ENCODE results near the gene KRTAP1-1.

Gene KRTAP1-1

DNA sequence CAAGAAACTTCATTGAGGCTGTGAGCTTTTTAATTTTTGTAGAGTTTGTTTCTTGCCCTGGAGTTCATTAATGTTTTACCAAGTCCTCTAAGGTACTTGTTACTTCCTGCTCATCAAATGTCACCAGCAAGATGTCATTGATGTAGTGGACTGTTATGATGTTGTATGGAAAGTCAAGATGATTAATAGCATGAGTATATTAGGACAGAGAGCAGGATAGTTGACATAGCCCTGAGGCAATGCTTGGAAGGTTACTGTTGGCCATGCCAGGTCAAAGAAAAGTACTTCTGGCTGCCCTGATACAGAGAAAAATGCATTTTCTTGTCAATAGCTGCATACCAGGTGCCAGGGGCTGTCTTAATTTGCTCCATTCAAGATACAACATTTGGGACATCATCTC lies 20.9 kb downstream of the KRTAP1-1 start:
- no peaks in the 10 kb centered on the region for H3K27me3 ChIP-seq (ENCODE audit: control insufficient read depth, low read length)
- no peaks in the 10 kb centered on the region for H3K9me3 ChIP-seq (ENCODE audit: control insufficient read depth, insufficient read depth, low read length)
- no peak overlapping the region for H3K4me3 ChIP-seq (ENCODE audit: low read length)
- no peak overlapping the region for H3K4me2 ChIP-seq (ENCODE audit: low read length)
- H3K27ac ChIP-seq (ENCODE audit: low read depth, low read length) = no peak overlapping the region
- no peaks in the 10 kb centered on the region for H3K36me3 ChIP-seq (ENCODE audit: control insufficient read depth, low read length)
- no peaks in the 10 kb centered on the region for H3K79me2 ChIP-seq (ENCODE audit: control insufficient read depth, low read length)
- no peaks in the 10 kb centered on the region for H4K20me1 ChIP-seq (ENCODE audit: control insufficient read depth, insufficient read depth, low read depth, low read length)
- H3K4me1 ChIP-seq (ENCODE audit: control insufficient read depth, low read length) = no peaks in the 10 kb centered on the region
- H3K9me2 ChIP-seq (replicated peaks; ENCODE audit: control insufficient read depth, low read length) = no peaks in the 10 kb centered on the region
- no peaks in the 10 kb centered on the region for H3F3A ChIP-seq (ENCODE audit: control insufficient read depth, insufficient read depth)
- TF ChIP-seq, protein P1, sequence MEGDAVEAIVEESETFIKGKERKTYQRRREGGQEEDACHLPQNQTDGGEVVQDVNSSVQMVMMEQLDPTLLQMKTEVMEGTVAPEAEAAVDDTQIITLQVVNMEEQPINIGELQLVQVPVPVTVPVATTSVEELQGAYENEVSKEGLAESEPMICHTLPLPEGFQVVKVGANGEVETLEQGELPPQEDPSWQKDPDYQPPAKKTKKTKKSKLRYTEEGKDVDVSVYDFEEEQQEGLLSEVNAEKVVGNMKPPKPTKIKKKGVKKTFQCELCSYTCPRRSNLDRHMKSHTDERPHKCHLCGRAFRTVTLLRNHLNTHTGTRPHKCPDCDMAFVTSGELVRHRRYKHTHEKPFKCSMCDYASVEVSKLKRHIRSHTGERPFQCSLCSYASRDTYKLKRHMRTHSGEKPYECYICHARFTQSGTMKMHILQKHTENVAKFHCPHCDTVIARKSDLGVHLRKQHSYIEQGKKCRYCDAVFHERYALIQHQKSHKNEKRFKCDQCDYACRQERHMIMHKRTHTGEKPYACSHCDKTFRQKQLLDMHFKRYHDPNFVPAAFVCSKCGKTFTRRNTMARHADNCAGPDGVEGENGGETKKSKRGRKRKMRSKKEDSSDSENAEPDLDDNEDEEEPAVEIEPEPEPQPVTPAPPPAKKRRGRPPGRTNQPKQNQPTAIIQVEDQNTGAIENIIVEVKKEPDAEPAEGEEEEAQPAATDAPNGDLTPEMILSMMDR (IDR thresholded peaks at IDR 0.05; ENCODE audit: low read depth, low read length, poor library complexity, severe bottlenecking) = no peak
- no peak for TF ChIP-seq EZH2phosphoT487 (IDR thresholded peaks at IDR 0.05; ENCODE audit: borderline replicate concordance, low read length)

DNA sequence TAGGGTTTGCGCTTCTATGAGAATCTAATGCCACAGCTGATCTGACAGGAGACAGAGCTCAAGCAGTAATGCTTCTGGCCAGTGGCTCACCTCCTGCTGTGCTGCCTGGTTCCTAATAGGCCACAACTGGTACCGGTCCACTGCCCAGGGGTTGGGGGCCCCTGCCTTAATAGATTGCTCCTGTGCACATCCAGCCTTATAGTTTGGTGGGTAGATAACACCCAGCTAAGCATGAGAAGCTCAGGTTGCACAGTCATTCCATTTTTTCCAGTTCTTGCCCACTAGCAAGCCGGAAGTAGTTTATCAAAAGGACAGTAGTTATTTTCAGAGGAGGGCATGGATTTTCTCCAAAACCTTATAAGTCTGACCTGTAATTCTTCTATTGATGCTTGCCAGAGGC lies 21.8 kb downstream of the KRTAP1-1 start:
- Histone ChIP-seq H3K36me3 (ENCODE audit: control insufficient read depth, low read length) (no peaks in the 10 kb centered on the region), H3K27me3 (ENCODE audit: control insufficient read depth, low read length) (no peaks in the 10 kb centered on the region), H3K9me2 (replicated peaks; ENCODE audit: control insufficient read depth, low read length) (no peaks in the 10 kb centered on the region), H3K9me3 (ENCODE audit: control insufficient read depth, insufficient read depth, low read length) (no peaks in the 10 kb centered on the region), H3K4me2 (ENCODE audit: low read length) (no peak overlapping the region), H3K79me2 (ENCODE audit: control insufficient read depth, low read length) (no peaks in the 10 kb centered on the region), H3K27ac (ENCODE audit: low read depth, low read length) (no peak overlapping the region), H3F3A (ENCODE audit: control insufficient read depth, insufficient read depth) (no peaks in the 10 kb centered on the region), H3K4me3 (ENCODE audit: low read length) (no peak overlapping the region), H3K4me1 (ENCODE audit: control insufficient read depth, low read length) (no peaks in the 10 kb centered on the region), H4K20me1 (ENCODE audit: control insufficient read depth, insufficient read depth, low read depth, low read length) (no peaks in the 10 kb centered on the region)
- TF ChIP-seq, protein P1 (IDR thresholded peaks at IDR 0.05; ENCODE audit: low read depth, low read length, poor library complexity, severe bottlenecking) = no peak

DNA sequence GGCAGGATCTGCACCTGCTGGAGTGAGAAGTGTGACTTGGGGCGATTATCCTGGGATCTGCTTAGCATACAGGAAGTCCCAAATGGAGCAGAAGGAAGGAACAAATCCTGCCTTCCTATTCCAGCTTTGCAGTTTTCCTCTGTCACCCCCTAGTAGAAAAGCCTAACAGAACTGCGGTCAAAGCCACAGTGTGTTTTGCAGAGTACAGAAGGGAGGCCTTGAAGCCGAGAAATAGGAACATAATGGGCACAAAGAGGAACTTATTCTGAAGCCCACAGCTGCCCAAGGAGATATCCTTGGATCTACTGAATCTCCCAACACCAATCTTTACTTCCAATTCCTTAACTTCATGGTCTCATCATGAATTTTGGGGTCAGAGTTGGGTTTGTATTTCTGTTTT lies 22.7 kb downstream of the KRTAP1-1 start:
- Histone ChIP-seq H3K79me2 (ENCODE audit: control insufficient read depth, low read length) (no peaks in the 10 kb centered on the region), H3F3A (ENCODE audit: control insufficient read depth, insufficient read depth) (no peaks in the 10 kb centered on the region), H3K4me2 (ENCODE audit: low read length) (no peak overlapping the region), H3K9me2 (replicated peaks; ENCODE audit: control insufficient read depth, low read length) (no peaks in the 10 kb centered on the region), H3K27me3 (ENCODE audit: control insufficient read depth, low read length) (no peaks in the 10 kb centered on the region), H4K20me1 (ENCODE audit: control insufficient read depth, insufficient read depth, low read depth, low read length) (no peaks in the 10 kb centered on the region), H3K4me3 (ENCODE audit: low read length) (no peak overlapping the region), H3K27ac (ENCODE audit: low read depth, low read length) (no peak overlapping the region), H3K9me3 (ENCODE audit: control insufficient read depth, insufficient read depth, low read length) (no peaks in the 10 kb centered on the region), H3K4me1 (ENCODE audit: control insufficient read depth, low read length) (no peaks in the 10 kb centered on the region), H3K36me3 (ENCODE audit: control insufficient read depth, low read length) (no peaks in the 10 kb centered on the region)
- TF ChIP-seq, protein P1 (IDR thresholded peaks at IDR 0.05; ENCODE audit: low read depth, low read length, poor library complexity, severe bottlenecking) = no peak
- no peak for TF ChIP-seq EZH2phosphoT487 (IDR thresholded peaks at IDR 0.05; ENCODE audit: borderline replicate concordance, low read length)
